NCI-H187 treated with DMSO at 0.1 percent for 48 hours (cell line): Measurements from ENCODE around the gene C9orf50.
"Not testable (repeated sequence)": the region's sequence is repeated elsewhere in the genome, so short reads cannot be mapped to it uniquely, and the experiment has no call there.

Source experiments
- DNase-seq: peaks from one replicate; lab custom pipeline; 2025; lab: John Stamatoyannopoulos, UW

Gene C9orf50

GRCh38 chr9:129610473-129611306 is 10.2 kb downstream of the C9orf50 start:
- no peak for DNase-seq

DNA sequence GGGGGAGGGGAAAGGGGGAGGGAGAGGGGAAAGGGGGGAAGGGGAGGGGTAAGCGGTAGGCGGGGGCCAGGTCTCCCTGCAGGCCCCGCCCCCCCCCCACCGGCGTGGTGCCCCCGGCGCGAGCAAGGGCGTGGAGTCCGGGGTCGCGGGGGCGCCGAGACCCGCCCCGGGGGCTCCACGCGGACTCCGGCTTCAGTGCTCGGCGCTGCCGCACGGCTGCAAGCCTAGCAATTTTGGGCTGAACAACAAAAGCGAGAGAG is 10.8 kb downstream of the C9orf50 start:
- DNase-seq = no peak

DNA sequence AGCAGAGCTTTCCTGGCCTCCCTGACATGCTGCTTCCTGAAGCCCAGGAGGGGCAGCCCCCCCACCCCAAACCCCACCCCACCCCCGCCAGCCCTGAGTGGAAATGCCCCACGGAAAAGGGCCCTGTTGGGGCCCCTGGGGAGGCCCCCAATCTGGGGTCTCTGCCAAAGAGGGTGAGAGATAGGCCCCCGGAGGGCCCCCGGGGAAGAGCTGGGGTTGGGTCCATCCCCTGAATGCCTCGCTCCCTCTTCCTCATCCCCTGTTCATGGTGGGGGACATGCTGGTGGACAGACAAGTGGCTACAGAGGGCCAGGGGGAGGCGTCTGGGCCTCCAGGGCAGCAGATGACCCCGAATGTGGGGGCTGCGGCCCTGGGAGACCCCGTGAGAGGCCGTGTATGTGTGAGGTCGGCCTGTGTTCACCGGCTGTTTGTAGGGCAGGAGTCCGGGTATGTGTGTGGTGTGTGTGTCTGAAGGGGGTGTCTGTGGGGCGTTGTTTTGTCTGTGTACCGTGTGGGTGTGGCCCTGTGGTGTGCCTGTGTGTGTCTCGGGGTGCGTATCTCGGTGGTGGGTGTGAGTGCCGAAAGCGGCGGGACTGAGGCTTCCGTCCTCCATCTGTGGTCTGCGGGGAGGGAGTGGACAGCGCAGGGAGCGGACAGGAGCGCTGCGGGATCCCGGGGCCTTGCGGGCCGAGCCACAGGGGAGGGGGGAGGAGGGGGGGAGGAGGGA is 11.3 kb downstream of the C9orf50 start:
- no peak for DNase-seq

- no peak for DNase-seq
Observed at GRCh38 chr9:129608561-129609481, 12.1 kb downstream of the C9orf50 start.

- no peak for DNase-seq
Observed at GRCh38 chr9:129607027-129607387, 13.9 kb downstream of the C9orf50 start.

- DNase-seq = no peak
Observed at GRCh38 chr9:129606161-129607026, 14.5 kb downstream of the C9orf50 start.

DNA sequence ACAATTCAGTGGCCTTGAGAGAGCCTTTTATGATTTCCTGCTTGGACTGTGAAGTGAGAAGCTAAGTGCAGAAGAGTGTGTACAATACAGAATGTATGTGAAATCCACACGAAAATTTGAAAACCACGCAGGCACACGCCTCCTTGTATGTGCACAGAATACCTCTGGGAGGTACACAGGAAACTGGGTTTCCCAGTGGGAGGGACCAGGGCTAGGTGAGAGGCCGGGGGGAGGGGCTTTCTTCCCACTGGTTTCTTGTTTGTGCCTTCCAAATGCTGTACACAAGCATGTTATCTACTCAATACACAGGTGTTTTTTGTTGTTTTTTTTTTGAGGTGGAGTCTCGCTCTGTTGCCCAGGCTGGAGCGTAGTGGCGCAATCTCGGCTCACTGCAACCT is 16.1 kb downstream of the C9orf50 start:
- DNase-seq = no peak

DNA sequence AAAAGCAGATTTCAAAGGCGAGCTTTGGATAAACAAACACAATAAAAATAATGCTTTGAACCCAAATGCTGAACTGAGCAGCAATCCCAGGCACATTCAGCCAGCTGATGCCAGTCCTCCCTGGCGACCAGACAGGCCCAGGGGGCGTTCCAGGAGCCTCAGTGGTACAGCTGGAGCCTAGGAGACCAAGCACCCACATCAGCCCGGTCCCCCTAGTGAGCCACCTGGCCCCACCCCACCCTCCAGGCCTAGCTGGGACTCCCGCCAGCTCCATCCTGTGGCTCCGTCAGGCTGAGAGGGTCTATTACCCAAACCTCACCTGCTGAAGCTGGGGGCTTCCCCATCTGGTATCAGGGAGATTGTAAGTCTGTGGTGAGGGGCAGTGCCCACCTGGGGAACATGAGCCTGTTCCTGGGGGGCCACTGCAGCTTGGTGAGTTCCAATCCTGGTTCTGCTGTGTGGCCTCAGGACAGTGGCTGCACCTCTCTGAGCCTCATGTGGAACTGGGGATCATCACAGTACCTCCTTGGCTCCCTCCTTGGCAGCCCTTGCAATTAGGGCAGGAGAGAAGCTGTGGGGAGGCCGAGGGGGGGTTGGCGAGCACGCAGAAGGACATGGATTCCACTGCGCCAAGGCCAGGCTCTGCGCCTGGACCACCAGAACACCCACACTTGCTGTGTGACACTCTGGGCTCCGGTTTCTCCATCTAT is 16.7 kb downstream of the C9orf50 start:
- DNase-seq = no peak

DNA sequence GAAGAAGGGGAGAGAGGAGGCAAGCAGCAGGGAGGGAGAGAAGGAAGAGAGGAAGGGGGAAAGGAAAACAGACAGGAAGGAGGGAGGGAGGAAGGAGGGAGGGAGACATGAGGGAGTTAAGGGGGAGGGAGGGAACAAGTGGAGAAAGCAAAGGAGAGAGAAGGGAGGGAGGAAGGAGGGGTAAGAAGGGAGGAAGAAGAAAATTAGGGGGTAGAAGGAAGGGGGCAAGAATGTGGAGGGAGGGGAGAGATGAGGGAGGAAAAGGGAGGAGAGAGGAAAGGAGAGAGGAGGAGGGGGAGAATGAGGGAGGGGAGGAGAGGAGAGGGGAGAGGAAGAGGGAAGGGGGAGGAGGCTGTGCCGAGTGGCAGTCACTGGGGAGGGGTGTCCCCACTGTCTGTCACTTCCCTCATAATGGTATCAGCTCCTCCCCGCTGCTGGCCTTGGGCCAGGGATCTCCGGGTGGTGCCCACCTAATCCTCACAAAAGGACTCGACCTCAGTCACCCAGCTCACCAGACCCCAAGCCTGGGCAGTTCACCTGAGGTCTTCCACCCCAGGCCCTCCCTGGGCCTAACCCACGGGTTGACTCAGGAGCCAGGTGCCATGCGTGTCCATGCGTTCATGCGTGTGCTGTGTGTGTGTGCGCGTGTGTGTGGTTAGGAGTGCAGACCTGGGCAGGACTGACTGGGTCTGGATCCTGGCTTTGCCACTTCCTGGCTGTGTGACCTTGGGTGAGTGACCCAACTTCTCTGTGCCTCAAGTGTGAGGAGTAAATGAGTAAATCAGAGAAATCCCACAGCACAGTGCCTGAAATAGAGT is 18.1 kb downstream of the C9orf50 start:
- no peak for DNase-seq

GRCh38 chr9:129601082-129601674 is 19.7 kb downstream of the C9orf50 start:
- no peak for DNase-seq

GRCh38 chr9:129598089-129598596 is 22.8 kb downstream of the C9orf50 start:
- no peak for DNase-seq

DNA sequence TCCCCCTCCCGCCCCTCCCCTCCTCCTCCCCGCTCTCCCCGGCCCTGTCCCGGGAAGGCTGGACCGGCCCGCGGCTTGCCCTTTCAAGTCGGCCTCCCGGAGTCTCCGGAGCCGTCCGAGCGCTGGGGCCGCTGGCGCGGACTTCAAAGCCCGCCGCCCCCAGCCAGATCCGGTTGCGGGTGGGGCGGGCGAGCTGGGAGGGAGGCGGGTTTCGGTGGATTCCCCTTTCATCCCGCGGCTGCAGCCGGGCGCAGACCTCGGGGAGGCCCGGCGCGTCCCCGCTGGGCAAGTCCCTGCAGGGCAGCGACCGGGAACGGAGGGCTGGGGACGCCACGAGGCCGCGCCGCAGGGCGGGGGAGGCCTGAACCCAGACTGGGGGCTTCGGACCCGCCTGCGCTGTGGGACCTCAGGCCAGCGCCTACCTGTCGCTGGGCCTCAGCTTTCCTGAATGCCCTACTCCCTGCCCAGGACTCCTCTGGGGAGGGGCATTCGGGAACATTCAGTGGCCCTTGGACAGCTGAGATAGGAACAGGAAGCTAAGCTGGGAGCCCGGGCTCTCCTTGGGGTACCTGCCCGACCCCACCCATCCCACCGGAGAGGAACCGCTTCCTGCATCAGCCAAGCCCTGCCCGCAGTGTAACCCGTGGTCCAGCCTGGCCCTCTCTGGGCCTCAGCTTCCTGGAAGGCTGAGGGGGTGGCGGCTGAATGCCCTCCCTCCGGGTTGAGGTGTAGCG is 23.4 kb downstream of the C9orf50 start:
- DNase-seq = no peak

DNA sequence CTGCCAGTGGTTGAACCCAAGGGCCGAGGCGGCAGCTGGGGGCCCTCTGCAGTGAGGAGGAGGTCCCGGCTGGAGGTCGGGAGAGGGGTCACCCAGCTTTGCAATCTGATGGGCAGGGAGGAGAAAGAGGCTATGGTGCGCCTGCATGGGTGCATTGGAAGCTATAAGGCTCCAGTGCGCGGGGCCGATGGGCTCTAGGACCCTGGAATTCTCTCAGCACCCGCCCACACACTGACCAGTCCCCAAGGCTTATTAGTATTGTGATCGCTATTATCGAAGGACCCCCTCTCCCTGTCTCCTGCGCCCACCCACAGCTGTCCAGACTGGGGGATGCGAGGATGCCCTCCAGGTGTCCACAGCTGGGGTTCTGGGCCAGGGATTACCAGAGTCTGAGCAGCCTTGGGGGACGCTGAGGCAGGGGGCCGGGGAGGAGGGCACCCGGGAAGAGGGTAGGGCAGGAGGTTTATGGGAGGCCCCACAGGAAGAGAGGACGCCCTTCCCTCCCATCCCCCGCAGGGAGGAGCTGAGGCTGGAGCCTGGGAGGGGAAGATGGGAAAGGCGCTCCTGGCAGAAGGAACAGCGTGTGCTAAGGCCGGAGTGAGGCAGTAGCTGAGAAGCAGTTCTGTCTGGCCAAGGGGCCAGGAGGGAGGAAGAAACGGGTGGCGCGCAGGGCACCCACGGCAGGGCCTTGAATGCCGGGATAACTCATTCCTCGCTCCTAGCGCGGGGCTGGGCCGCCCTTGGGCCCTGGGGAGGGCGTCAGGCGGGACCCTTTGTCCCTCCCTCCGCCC is 24.2 kb downstream of the C9orf50 start:
- DNase-seq = no peak

DNA sequence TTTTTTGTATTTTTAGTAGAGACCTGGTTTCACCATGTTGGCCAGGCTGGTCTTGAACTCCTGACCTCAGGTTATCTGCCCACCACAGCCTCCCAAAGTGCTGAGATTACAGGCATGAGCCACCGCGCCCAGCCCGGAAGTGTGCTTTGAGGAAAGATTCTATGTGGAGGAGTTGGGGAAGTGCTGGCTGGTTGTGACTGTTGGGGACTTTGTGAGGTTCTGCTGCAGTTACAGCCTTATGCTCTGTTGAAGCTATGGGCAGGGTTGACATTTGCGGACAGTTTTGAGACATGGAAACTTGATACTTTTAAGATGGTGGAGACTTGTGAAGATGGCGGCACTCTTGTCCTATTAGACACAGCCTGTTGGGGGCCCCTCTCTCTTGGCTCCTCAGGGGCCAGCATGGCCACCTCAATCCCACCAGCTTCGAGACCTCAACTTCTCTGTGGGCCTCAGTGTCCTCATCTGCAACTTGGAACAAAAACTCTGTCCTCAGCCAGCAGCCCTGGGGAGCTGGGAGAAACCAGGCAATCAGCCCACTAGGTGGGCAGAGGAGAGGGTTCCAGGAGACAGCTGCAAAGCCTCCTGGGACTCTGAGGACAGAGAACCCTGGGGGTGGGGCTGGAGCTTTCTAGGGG is 24.9 kb downstream of the C9orf50 start:
- DNase-seq = no peak

GRCh38 chr9:129595311-129595741 is 25.6 kb downstream of the C9orf50 start:
- DNase-seq = no peak

DNA sequence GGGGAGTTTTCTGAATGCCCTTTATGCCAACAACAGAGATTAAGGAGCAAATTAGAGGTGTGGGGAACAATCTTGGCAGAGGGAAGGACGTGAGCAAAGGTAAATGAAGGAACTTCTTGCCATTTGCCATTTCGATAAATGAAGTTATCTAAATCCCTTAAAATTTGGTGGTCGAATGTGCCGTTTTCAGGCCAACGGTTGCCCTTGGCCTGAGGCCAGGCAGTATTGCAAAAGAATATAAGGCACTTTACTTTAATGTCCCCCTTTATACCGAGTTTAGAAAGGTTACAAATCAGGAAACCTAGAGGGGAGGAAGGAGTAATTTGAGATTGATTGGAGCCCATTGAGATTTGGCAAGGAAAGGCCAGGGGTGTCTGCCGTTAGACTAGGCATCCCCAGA is 26.3 kb downstream of the C9orf50 start:
- DNase-seq = no peak

- DNase-seq = not testable (repeated sequence)
Observed at GRCh38 chr9:129592790-129593189, 28.1 kb downstream of the C9orf50 start.

DNA sequence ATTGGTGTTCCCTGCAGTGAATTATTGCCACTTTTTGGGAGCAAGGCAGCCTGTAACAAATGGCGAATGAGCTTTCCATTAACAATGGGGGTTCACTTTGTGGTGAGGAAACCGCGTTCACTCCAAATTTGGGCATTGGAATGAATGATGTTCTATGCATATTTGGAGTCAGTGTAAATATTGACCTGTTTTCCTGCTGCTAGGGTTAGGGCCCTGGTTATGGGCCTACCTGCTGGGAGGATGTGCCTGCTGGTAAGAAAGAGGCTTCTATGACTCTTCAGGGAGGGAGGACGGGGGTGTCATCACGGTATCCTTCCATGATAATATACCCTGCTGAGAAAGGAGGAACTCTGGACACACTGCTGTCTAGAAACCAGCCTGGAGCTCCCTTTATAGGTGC is 29.0 kb downstream of the C9orf50 start:
- DNase-seq = no peak
